HL-60 (cell line): ENCODE results near the gene TH.
A peak's percentile ranks its signal among the peaks of the same experiment; 100 is the strongest.

ENCODE experiments used
- DNase-seq, 2 experiments: peaks; one replicate each; pipeline ENCODE4 v3.0.0-alpha.2; 2010 to 2020; ENCODE audit warnings: low read depth in 1 of 2, low spot score in 1 of 2
- H3K27ac ChIP-seq: fragments of 250-450 bp; sonication (Bioruptor Pico); replicated peaks from 2 replicates; pipeline ENCODE4 v1.5.1; 2020; ENCODE audit warnings: mild to moderate bottlenecking, moderate library complexity
- H3K27me3 ChIP-seq: fragments of 250-450 bp; sonication (Bioruptor Pico); 2 replicates; pipeline ENCODE4 v1.5.1; 2021; ENCODE audit warnings: mild to moderate bottlenecking, moderate library complexity; ENCODE audit not compliant: insufficient read depth, poor library complexity, severe bottlenecking
- H3K4me3 ChIP-seq: replicated peaks from 2 replicates; pipeline ENCODE4 v1.5.1; 2011; ENCODE audit warnings: mild to moderate bottlenecking, control low read depth, low read length; ENCODE audit not compliant: insufficient read depth
- GABPA ChIP-seq: IDR thresholded peaks from 2 replicates; pipeline ENCODE4 v1.6.1; 2012; ENCODE audit warnings: low read depth
- POLR2AphosphoS5 ChIP-seq: IDR thresholded peaks from 2 replicates; pipeline ENCODE4 v1.6.1; 2012; ENCODE audit warnings: low read depth
- SPI1 ChIP-seq: IDR thresholded peaks from 2 replicates; pipeline ENCODE4 v1.6.1; 2012; ENCODE audit warnings: low read depth, mild to moderate bottlenecking, borderline replicate concordance
- long read RNA-seq: library from polyadenylated mRNA; unstranded; transcript quantifications from one replicate; pipeline ENCODE4 v2.0.0, GENCODE V29; 2020
- TF ChIP-seq, protein P1 (sequence below): IDR thresholded peaks from 2 replicates; pipeline ENCODE4 v1.6.1; 2012; ENCODE audit warnings: low read depth; ENCODE audit not compliant: insufficient replicate concordance
- TF ChIP-seq, protein P2 (sequence below): IDR thresholded peaks from one replicate; pipeline ENCODE4 v1.5.1; 2011; ENCODE audit warnings: low read length, control low read depth, inconsistent platforms; ENCODE audit not compliant: insufficient read depth

Gene TH
- long read RNA-seq: 0 reads

DNA sequence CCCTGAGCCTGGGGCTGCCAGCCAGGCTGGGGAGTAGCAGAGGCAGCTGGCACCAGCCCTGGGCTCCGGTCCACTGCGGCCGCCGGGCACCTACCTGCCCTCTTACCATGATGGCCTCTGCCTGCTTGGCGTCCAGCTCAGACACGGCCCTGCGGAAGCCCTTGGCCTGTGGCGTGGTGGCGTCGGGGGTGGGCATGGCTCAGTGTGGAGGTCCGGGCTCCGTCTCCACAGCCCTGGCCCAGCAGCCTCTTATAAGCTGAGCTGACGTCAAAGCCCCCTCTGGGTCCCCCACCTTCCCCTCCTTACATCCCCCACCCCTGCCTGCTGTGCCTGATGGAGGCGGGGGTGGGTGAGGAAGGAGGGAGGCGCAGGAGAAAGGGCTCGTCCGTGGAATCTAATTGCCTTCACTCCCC is at the start of gene TH:
Gene TH, minus strand, starts transcription at position 225 of the 413 bp plus-strand sequence. Its CDS starts 29 bp downstream, at position 196.
- Histone ChIP-seq H3K27me3 (peaks cover 32% of the 10 kb centered on the region), H3K4me3 (no peak within 1 kb of the TSS), H3K27ac (no peak within 1 kb of the TSS)
- no peak for DNase-seq
- TF ChIP-seq, protein P1, sequence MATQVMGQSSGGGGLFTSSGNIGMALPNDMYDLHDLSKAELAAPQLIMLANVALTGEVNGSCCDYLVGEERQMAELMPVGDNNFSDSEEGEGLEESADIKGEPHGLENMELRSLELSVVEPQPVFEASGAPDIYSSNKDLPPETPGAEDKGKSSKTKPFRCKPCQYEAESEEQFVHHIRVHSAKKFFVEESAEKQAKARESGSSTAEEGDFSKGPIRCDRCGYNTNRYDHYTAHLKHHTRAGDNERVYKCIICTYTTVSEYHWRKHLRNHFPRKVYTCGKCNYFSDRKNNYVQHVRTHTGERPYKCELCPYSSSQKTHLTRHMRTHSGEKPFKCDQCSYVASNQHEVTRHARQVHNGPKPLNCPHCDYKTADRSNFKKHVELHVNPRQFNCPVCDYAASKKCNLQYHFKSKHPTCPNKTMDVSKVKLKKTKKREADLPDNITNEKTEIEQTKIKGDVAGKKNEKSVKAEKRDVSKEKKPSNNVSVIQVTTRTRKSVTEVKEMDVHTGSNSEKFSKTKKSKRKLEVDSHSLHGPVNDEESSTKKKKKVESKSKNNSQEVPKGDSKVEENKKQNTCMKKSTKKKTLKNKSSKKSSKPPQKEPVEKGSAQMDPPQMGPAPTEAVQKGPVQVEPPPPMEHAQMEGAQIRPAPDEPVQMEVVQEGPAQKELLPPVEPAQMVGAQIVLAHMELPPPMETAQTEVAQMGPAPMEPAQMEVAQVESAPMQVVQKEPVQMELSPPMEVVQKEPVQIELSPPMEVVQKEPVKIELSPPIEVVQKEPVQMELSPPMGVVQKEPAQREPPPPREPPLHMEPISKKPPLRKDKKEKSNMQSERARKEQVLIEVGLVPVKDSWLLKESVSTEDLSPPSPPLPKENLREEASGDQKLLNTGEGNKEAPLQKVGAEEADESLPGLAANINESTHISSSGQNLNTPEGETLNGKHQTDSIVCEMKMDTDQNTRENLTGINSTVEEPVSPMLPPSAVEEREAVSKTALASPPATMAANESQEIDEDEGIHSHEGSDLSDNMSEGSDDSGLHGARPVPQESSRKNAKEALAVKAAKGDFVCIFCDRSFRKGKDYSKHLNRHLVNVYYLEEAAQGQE: no peak
- TF ChIP-seq POLR2AphosphoS5: no peak
- TF ChIP-seq SPI1: no peak
- TF ChIP-seq, protein P2, sequence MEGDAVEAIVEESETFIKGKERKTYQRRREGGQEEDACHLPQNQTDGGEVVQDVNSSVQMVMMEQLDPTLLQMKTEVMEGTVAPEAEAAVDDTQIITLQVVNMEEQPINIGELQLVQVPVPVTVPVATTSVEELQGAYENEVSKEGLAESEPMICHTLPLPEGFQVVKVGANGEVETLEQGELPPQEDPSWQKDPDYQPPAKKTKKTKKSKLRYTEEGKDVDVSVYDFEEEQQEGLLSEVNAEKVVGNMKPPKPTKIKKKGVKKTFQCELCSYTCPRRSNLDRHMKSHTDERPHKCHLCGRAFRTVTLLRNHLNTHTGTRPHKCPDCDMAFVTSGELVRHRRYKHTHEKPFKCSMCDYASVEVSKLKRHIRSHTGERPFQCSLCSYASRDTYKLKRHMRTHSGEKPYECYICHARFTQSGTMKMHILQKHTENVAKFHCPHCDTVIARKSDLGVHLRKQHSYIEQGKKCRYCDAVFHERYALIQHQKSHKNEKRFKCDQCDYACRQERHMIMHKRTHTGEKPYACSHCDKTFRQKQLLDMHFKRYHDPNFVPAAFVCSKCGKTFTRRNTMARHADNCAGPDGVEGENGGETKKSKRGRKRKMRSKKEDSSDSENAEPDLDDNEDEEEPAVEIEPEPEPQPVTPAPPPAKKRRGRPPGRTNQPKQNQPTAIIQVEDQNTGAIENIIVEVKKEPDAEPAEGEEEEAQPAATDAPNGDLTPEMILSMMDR: no peak
- TF ChIP-seq GABPA: no peak

DNA sequence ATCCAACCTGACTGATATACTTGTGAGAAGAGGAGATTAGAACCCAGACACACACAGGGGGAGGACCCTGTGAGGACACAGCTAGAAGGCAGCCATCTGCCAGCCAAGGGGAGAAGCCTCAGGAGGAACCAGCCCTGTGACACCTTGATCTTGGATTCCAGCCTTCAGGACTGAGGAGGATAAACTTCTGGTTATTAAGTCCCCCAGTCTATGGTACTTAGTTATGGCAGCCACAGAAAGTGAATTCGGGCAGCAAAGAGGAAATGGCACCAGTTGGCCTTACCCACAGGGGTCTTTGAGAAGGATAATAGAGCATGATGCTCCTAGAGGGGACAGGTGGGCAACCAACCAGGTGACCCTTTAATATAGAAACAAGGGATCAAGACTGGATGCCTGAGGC is 49.4 kb upstream of the TH start:
- no peak for DNase-seq
- H3K4me3 ChIP-seq: no peak overlapping the region
- H3K27me3 ChIP-seq: peaks cover 4% of the 10 kb centered on the region
- H3K27ac ChIP-seq: no peak overlapping the region
- TF ChIP-seq, protein P2: no peak
- no peak for TF ChIP-seq GABPA
- no peak for TF ChIP-seq POLR2AphosphoS5
- TF ChIP-seq SPI1: no peak
- TF ChIP-seq, protein P1: no peak

DNA sequence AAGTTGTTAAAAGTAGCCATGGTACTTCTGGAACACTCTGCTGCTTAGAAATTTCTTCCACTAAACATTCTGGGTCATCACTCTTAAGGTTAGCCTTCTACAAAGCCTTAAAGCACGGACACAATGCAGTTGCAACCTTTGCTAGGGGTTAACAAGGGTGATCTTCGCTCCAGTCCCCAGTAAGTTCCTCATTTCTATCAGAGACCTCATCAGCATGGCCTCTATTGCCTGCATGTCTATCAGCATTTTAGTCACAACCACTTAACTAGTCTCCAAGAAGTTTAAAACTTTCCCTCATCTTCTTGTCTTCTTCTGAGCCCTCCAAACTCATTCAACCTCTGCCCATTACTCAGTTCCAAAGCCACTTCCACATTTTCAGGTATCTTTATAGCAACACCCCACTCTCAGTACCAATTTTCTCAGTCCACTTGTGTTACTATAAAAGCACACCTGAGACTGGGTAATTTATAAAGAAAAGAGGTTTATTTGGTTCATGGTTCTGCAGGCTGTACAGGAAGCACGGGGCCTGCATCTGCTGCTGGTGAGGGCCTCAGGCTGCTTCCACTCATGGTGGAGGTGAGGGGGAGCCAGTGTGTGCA is 48.7 kb upstream of the TH start:
- no peak overlapping the region for H3K27ac ChIP-seq
- TF ChIP-seq GABPA: no peak
- TF ChIP-seq, protein P1: no peak
- TF ChIP-seq, protein P2: no peak
- TF ChIP-seq POLR2AphosphoS5: no peak
- no peak for TF ChIP-seq SPI1
- peak in 1 of 2 experiments; percentile 31 for DNase-seq
- H3K27me3 ChIP-seq: peaks cover 4% of the 10 kb centered on the region
- no peak overlapping the region for H3K4me3 ChIP-seq
